Cardiac muscle cell (in vitro differentiated cells and primary cell): ENCODE data around the gene TBC1D4. TPM values are rescaled to one million over a fixed set of nuclear protein-coding genes. Genes with fewer than 3 reads are reported as not detected.

Experiments used
- DNase-seq, 2 donors: peaks; one replicate each; pipeline versions ENCODE4 v3.0.0 to v3.0.0-alpha.2; 2010 to 2017; ENCODE audit warnings: low read depth in 1 of 2, low spot score in 1 of 2
- H3K27ac ChIP-seq: fragments of 200-600 bp; sonication (generic); 2 replicates; pipeline ENCODE4 v1.5.1; 2016
- H3K27me3 ChIP-seq: fragments of 200-600 bp; sonication (generic); 2 replicates; pipeline ENCODE4 v1.6.0; 2016; ENCODE audit warnings: control low read depth
- H3K36me3 ChIP-seq: fragments of 200-600 bp; sonication (generic); 2 replicates; pipeline ENCODE4 v1.5.1; 2016; ENCODE audit warnings: control low read depth
- H3K4me1 ChIP-seq: fragments of 200-600 bp; sonication (generic); 2 replicates; pipeline ENCODE4 v1.8.1; 2017; ENCODE audit warnings: low read depth, mild to moderate bottlenecking, mixed run types
- H3K4me3 ChIP-seq: fragments of 200-600 bp; sonication (generic); 2 replicates; pipeline ENCODE4 v1.5.1; 2016; ENCODE audit warnings: mild to moderate bottlenecking
- H3K9me3 ChIP-seq: fragments of 200-600 bp; sonication (generic); 2 replicates; pipeline ENCODE4 v1.5.1; 2017; ENCODE audit warnings: low read depth, mild to moderate bottlenecking, control low read depth
- CTCF ChIP-seq: IDR thresholded peaks from 2 replicates; pipeline ENCODE4 v1.5.1; 2012; ENCODE audit warnings: low read depth, mild to moderate bottlenecking, low read length
- polyA plus RNA-seq: library from polyadenylated mRNA; unstranded; fragments of >200 nt; fragmentation: Nextera tagmentation; extraction: Ambion mirVana; gene quantifications from 2 replicates; pipeline ENCODE4 v1.2.1, GENCODE V29; 2016
- total RNA-seq: library from RNA; depleted of rRNA; stranded (reverse); fragments of >200 nt; gene quantifications from 2 replicates; pipeline ENCODE4 v1.2.3, GENCODE V29; 2016

The TBC1D4 gene
- total and polyA plus RNA-seq, 2 experiments from 2014 or later, result 14.8 to 43.7 TPM

GRCh38 chr13:75370774-75371173, 111.2 kb downstream of the TBC1D4 start:
- no peak for DNase-seq
- no peak overlapping the region for H3K27ac ChIP-seq
- no peaks in the 10 kb centered on the region for H3K27me3 ChIP-seq
- H3K4me1 ChIP-seq, result peaks cover 40% of the 10 kb centered on the region
- no peaks in the 10 kb centered on the region for H3K36me3 ChIP-seq
- H3K4me3 ChIP-seq, result no peak overlapping the region
- TF ChIP-seq CTCF, result no peak
- H3K9me3 ChIP-seq, result no peaks in the 10 kb centered on the region

- H3K36me3 ChIP-seq, result no peaks in the 10 kb centered on the region
- no peak for DNase-seq
- H3K4me1 ChIP-seq, result peaks cover 38% of the 10 kb centered on the region
- no peak overlapping the region for H3K27ac ChIP-seq
- no peak for TF ChIP-seq CTCF
- no peaks in the 10 kb centered on the region for H3K27me3 ChIP-seq
- no peak overlapping the region for H3K4me3 ChIP-seq
- H3K9me3 ChIP-seq, result no peaks in the 10 kb centered on the region
These were observed 112.0 kb downstream of the TBC1D4 start for GRCh38 chr13:75369981-75370380.

DNA sequence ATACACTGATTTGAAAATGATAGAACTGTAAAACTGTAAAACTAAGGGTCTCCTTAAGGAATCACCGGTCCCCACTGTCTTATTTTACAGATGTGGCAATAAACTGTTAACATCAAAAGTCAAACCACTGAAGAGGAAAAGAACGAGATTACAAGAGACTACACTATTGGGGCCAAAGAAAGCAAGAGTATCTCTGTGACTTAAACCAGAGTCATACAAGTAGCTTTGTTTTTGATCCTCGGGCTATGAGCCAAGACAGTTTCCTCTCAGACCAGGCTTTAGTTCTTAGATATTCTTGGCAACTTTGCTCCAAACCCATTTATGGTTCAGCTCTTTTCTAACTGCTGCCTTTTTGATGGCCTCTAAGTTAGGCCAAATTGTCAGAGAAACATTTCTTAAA, 113.8 kb downstream of the TBC1D4 start:
- Histone ChIP-seq H3K27ac (peak overlapping the region; percentile 71), H3K4me1 (peaks cover 32% of the 10 kb centered on the region), H3K36me3 (no peaks in the 10 kb centered on the region), H3K27me3 (no peaks in the 10 kb centered on the region), H3K4me3 (no peak overlapping the region), H3K9me3 (no peaks in the 10 kb centered on the region)
- peak in 1 of 2 donors; percentile 93 for DNase-seq
- TF ChIP-seq CTCF, result no peak

GRCh38 chr13:75366380-75367280, 115.3 kb downstream of the TBC1D4 start:
- TF ChIP-seq CTCF, result no peak
- Histone ChIP-seq H3K9me3 (no peaks in the 10 kb centered on the region), H3K27ac (no peak overlapping the region), H3K4me1 (peaks cover 32% of the 10 kb centered on the region), H3K36me3 (no peaks in the 10 kb centered on the region), H3K27me3 (no peaks in the 10 kb centered on the region), H3K4me3 (no peak overlapping the region)
- DNase-seq, result no peak

- peaks cover 32% of the 10 kb centered on the region for H3K4me1 ChIP-seq
- H3K27ac ChIP-seq, result no peak overlapping the region
- no peak for TF ChIP-seq CTCF
- H3K4me3 ChIP-seq, result no peak overlapping the region
- peak in 1 of 2 donors; percentile 36 for DNase-seq
- H3K27me3 ChIP-seq, result no peaks in the 10 kb centered on the region
- no peaks in the 10 kb centered on the region for H3K36me3 ChIP-seq
- no peaks in the 10 kb centered on the region for H3K9me3 ChIP-seq
These were observed 116.2 kb downstream of the TBC1D4 start for GRCh38 chr13:75365724-75366173.
